Panc1 (cell line): ENCODE results near the gene BMP10. TPM values are rescaled to one million over a fixed set of nuclear protein-coding genes. Genes with fewer than 3 reads are reported as not detected.

Source experiments
- ATAC-seq: fragments of 200-7000 bp; cut with Tn5 transposase; 2 replicates; pipeline ENCODE4 v1.9.1; 2020; ENCODE audit warnings: mild to moderate bottlenecking, moderate library complexity
- BruUV-seq: library from RNA; stranded (reverse); fragments of 400-500 nt; replicated peaks from 2 replicates; lab custom pipeline; 2021; lab: Mats Ljungman, UMichigan
- CTCF ChIA-PET: fragments of 300-600 bp; sonication (Branson Sonifier 250); formaldehyde crosslinking; loops from one replicate; lab custom pipeline; 2022; ENCODE audit warnings: antibody characterized with exemption; lab: Charles Lee
- POLR2A ChIA-PET: fragments of 300-600 bp; sonication (Branson Sonifier 250); formaldehyde crosslinking; loops from one replicate; lab custom pipeline; 2022; ENCODE audit warnings: antibody characterized with exemption; lab: Charles Lee
- DNase-seq: peaks from one replicate; pipeline ENCODE4 v3.0.0-alpha.2; 2010; ENCODE audit warnings: low read depth, low spot score
- H3K27ac ChIP-seq: 2 replicates; pipeline ENCODE4 v1.5.1; 2011; ENCODE audit warnings: mild to moderate bottlenecking, low read length, inconsistent platforms
- H3K27me3 ChIP-seq: fragments of 200-500 bp; sonication (Bioruptor generic); 2 replicates; pipeline ENCODE4 v1.6.0; 2014; ENCODE audit warnings: low read length, inconsistent platforms; ENCODE audit not compliant: control insufficient read depth, insufficient read depth
- H3K36me3 ChIP-seq: fragments of 200-500 bp; sonication (Bioruptor generic); 2 replicates; pipeline ENCODE4 v1.5.1; 2014; ENCODE audit warnings: inconsistent platforms, mild to moderate bottlenecking, low read length, moderate library complexity; ENCODE audit not compliant: control insufficient read depth, insufficient read depth
- H3K4me1 ChIP-seq: 2 replicates; pipeline ENCODE4 v1.5.1; 2011; ENCODE audit warnings: inconsistent platforms, mild to moderate bottlenecking, low read length, moderate library complexity; ENCODE audit not compliant: control insufficient read depth, insufficient read depth
- H3K4me3 ChIP-seq, 2 experiments: 2 replicates each; pipeline ENCODE4 v1.5.1; 2011 to 2012; ENCODE audit warnings: low read depth in 2 of 2, low read length in 2 of 2, mild to moderate bottlenecking in 2 of 2, inconsistent platforms in 1 of 2, moderate library complexity in 1 of 2
- H3K9me3 ChIP-seq: fragments of 200-500 bp; sonication (Bioruptor generic); 2 replicates; pipeline ENCODE4 v1.5.1; 2014; ENCODE audit warnings: low read depth, mild to moderate bottlenecking, inconsistent platforms, low read length, moderate library complexity; ENCODE audit not compliant: control insufficient read depth, insufficient read depth
- POLR2AphosphoS5 ChIP-seq: IDR thresholded peaks from 2 replicates; pipeline ENCODE4 v1.6.1; 2012; ENCODE audit warnings: mild to moderate bottlenecking, low read depth, low read length, moderate library complexity
- REST ChIP-seq, 2 experiments: IDR thresholded peaks; 2 replicates each; pipeline ENCODE4 v1.6.1; 2011 to 2012; ENCODE audit warnings: low read depth in 2 of 2, control low read depth in 1 of 2, low read length in 1 of 2, mild to moderate bottlenecking in 1 of 2, moderate library complexity in 1 of 2; ENCODE audit not compliant: insufficient read depth in 1 of 2
- SIN3A ChIP-seq: IDR thresholded peaks from 2 replicates; pipeline ENCODE4 v1.6.1; 2012; ENCODE audit warnings: low read depth, mild to moderate bottlenecking, low read length, moderate library complexity, borderline replicate concordance; ENCODE audit not compliant: insufficient read depth
- TCF7L2 ChIP-seq: IDR thresholded peaks from 2 replicates; pipeline ENCODE4 v1.6.1; 2011; ENCODE audit warnings: mild to moderate bottlenecking, low read depth, low read length, inconsistent platforms
- in situ Hi-C: cut with HindIII; loops from 2 replicates; pipeline ENCODE4 v1.10.0; 2016; ENCODE audit warnings: low sequenced_read_pairs, low pct_unique_long_range_greater_than_20kb
- intact Hi-C: fragments of 100-400 bp; cut with micrococcal nuclease; formaldehyde crosslinking; loops from one replicate; pipeline ENCODE4 v1.10.0; 2022; ENCODE audit not compliant: unreplicated experiment
- total RNA-seq: library from RNA; stranded (reverse); gene quantifications from one replicate; pipeline ENCODE4 v1.2.1, GENCODE V29; 2021; ENCODE audit not compliant: unreplicated experiment
- TF ChIP-seq, protein P1 (sequence below): fragments of 450-650 bp; IDR thresholded peaks from 2 replicates; pipeline ENCODE4 v1.5.1; 2017; ENCODE audit warnings: mild to moderate bottlenecking

BMP10 gene
- total RNA-seq, 1 experiment from 2014 or later, result not detected

DNA sequence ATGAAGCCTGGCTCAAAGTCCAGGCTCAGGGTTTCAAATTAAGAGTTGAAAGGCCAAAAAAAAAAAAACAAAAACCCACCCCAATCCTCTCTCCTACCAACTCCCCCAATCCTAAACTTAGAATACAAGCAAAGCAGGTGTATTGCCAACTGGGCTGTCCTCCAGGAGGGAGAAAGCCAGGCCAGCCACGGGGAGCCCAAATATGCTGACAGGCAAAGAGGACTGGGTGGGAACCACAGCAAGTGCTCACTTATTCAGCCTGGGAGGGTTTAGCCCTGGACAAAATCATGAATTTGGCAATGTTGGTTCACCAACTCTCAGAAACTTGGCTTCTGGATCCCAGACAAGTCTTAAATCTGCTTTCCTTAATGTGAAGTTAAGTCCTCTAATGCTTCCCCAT is 45.0 kb upstream of the BMP10 start:
- Histone ChIP-seq H3K4me3 (no peak overlapping the region), H3K27ac (no peak overlapping the region), H3K4me1 (no peaks in the 10 kb centered on the region), H3K27me3 (no peaks in the 10 kb centered on the region), H3K9me3 (no peaks in the 10 kb centered on the region), H3K36me3 (no peaks in the 10 kb centered on the region)
- ChIA-PET POLR2A (no interaction called here), CTCF (no interaction called here)
- no peak for DNase-seq
- BruUV-seq, result no TSS peak
- intact Hi-C loops (no loop called here), in situ Hi-C loops (no loop called here)
- ATAC-seq, result no peak
- TF ChIP-seq, protein P1, sequence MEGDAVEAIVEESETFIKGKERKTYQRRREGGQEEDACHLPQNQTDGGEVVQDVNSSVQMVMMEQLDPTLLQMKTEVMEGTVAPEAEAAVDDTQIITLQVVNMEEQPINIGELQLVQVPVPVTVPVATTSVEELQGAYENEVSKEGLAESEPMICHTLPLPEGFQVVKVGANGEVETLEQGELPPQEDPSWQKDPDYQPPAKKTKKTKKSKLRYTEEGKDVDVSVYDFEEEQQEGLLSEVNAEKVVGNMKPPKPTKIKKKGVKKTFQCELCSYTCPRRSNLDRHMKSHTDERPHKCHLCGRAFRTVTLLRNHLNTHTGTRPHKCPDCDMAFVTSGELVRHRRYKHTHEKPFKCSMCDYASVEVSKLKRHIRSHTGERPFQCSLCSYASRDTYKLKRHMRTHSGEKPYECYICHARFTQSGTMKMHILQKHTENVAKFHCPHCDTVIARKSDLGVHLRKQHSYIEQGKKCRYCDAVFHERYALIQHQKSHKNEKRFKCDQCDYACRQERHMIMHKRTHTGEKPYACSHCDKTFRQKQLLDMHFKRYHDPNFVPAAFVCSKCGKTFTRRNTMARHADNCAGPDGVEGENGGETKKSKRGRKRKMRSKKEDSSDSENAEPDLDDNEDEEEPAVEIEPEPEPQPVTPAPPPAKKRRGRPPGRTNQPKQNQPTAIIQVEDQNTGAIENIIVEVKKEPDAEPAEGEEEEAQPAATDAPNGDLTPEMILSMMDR, result no peak
- TF ChIP-seq POLR2AphosphoS5, result no peak
- no peak for TF ChIP-seq SIN3A
- TF ChIP-seq REST (IDR thresholded peaks at IDR 0.05; ENCODE audit: insufficient read depth in 1 of 2, low read depth in 2 of 2, low read length in 1 of 2), result no peak
- no peak for TF ChIP-seq TCF7L2

GRCh38 chr2:68915393-68915792 is 44.2 kb upstream of the BMP10 start:
- intact Hi-C loops (no loop called here), in situ Hi-C loops (no loop called here)
- no peaks in the 10 kb centered on the region for H3K27me3 ChIP-seq
- BruUV-seq, result no TSS peak
- ATAC-seq, result no peak
- no peaks in the 10 kb centered on the region for H3K4me1 ChIP-seq
- ChIA-PET POLR2A (no interaction called here), CTCF (no interaction called here)
- TF ChIP-seq TCF7L2 (no peak), POLR2AphosphoS5 (no peak), SIN3A (no peak), REST (IDR thresholded peaks at IDR 0.05; ENCODE audit: insufficient read depth in 1 of 2, low read depth in 2 of 2, low read length in 1 of 2) (no peak)
- TF ChIP-seq, protein P1, result no peak
- no peak overlapping the region for H3K4me3 ChIP-seq
- no peak overlapping the region for H3K27ac ChIP-seq
- no peaks in the 10 kb centered on the region for H3K9me3 ChIP-seq
- no peak for DNase-seq
- no peaks in the 10 kb centered on the region for H3K36me3 ChIP-seq
